ENCODE measurements around the gene TPCN2. TPM values are rescaled to one million over a fixed set of nuclear protein-coding genes. Genes with fewer than 3 reads are reported as not detected.

TPCN2 gene
- total and polyA plus RNA-seq, 9 of the 15 experiments (the other 6 are each of a cell fraction or from before 2014, with no cell fraction given), result 0.66 to 10.2 (median 4.6) TPM

DNA sequence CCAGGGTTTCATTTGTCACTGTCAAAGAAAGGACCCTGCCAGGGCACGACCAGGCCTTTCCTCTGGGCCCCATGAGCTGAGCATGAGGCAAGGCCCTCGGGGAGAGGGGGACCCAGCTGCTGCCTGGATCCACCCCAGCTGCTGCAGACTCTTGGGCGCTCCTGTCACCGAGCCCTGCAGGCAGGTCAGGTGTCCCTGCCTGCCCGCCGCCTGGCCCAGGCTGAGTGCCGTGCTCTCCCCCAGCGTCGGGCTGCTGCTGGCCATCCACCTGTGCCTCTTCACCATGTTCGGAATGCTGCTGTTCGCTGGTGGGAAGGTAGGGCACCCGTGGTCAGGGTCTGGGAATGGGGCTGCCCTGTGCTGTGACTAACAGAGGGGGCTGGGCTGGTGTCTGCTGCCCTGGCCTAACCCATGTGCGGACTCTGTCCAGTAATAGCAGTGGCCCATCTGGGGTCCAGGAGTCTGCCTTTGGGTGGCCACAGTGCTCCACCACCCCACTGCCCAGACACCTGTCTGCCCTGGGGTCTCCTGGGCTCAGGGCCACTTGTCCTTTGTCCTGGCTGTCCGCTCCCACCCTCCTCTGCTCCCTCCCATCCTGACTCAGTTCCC, 15.0 kb downstream of the TPCN2 start:
- 87% methylated on average over 11 of the region's 14 CpGs for WGBS (ENCODE audit: insufficient coverage, low coverage, missing lambda C conversion rate)
- ChIA-PET CTCF (ENCODE audit: low intra/inter-chr PET ratio) (no interaction called here), POLR2A (no interaction called here)
- intact Hi-C loops (cut with micrococcal nuclease), result no loop called here
- H3K4me1 ChIP-seq (replicated peaks in 1 of 2; ENCODE audit: control insufficient read depth in 2 of 2, insufficient read depth in 2 of 2, low read length in 2 of 2), result peaks cover 0 to 42% of the 10 kb centered on the region in 2 experiments; a peak in 2 of 5 replicates
- H3K27ac ChIP-seq (ENCODE audit: extremely low read depth, low read depth, low read length), result no peak overlapping the region
- no peaks in the 10 kb centered on the region for H3K79me2 ChIP-seq (ENCODE audit: control insufficient read depth, insufficient read depth, low read length)
- H2AFZ ChIP-seq (ENCODE audit: low read depth, low read length), result no peak overlapping the region
- H4K20me1 ChIP-seq (replicated peaks; ENCODE audit: control insufficient read depth, insufficient read depth, low read length), result 0 out of 2 replicates have a peak, but pooled peaks cover 8% of the 10 kb centered on the region
- H3K9me1 ChIP-seq (ENCODE audit: control insufficient read depth, insufficient read depth, low read length), result no peaks in the 10 kb centered on the region
- no peaks in the 10 kb centered on the region for H3K27me3 ChIP-seq (ENCODE audit: control insufficient read depth in 2 of 2, insufficient read depth in 2 of 2, low read length in 2 of 2)
- H3K4me3 ChIP-seq, result no peak overlapping the region
- H3K9ac ChIP-seq (ENCODE audit: insufficient read depth in 1 of 2, low read depth in 2 of 2, low read length in 2 of 2), result no peak overlapping the region
- FAIRE-seq, result no peak
- in situ Hi-C loops (cut with MboI), result no loop called here
- no peak for ATAC-seq
- H3K9me3 ChIP-seq (replicated peaks; ENCODE audit: control insufficient read depth, insufficient read depth, low read depth, low read length), result no peaks in the 10 kb centered on the region
- no TSS peak for BruUV-seq (replicated peaks)
- DNase-seq (ENCODE audit: extremely low read depth in 1 of 4, low spot score in 3 of 4), result no peak
- no peaks in the 10 kb centered on the region for H3K36me3 ChIP-seq (ENCODE audit: control insufficient read depth, insufficient read depth, low read length)
- no peak overlapping the region for H3K4me2 ChIP-seq (ENCODE audit: insufficient read depth, low read length)
- TF ChIP-seq FOXA1 (IDR thresholded peaks at IDR 0.05; ENCODE audit: borderline replicate concordance), result no peak
- TF ChIP-seq, protein P1, sequence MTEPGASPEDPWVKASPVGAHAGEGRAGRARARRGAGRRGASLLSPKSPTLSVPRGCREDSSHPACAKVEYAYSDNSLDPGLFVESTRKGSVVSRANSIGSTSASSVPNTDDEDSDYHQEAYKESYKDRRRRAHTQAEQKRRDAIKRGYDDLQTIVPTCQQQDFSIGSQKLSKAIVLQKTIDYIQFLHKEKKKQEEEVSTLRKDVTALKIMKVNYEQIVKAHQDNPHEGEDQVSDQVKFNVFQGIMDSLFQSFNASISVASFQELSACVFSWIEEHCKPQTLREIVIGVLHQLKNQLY (CRISPR knock-in tag; conservative IDR thresholded peaks at IDR 0.05), result no peak
- TF ChIP-seq SP2 (IDR thresholded peaks at IDR 0.05; ENCODE audit: extremely low read depth, low read depth, low read length, poor library complexity, severe bottlenecking), result no peak
- TF ChIP-seq ZNF717 (CRISPR knock-in tag; IDR thresholded peaks at IDR 0.05), result no peak
- TF ChIP-seq, protein P2, sequence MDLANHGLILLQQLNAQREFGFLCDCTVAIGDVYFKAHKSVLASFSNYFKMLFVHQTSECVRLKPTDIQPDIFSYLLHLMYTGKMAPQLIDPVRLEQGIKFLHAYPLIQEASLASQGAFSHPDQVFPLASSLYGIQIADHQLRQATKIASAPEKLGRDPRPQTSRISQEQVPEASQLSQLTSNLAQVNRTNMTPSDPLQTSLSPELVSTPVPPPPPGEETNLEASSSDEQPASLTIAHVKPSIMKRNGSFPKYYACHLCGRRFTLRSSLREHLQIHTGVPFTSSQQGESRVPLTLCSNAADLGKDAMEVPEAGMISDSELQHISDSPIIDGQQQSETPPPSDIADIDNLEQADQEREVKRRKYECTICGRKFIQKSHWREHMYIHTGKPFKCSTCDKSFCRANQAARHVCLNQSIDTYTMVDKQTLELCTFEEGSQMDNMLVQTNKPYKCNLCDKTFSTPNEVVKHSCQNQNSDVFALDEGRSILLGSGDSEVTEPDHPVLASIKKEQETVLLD (IDR thresholded peaks at IDR 0.05), result no peak
- TF ChIP-seq, protein P3, sequence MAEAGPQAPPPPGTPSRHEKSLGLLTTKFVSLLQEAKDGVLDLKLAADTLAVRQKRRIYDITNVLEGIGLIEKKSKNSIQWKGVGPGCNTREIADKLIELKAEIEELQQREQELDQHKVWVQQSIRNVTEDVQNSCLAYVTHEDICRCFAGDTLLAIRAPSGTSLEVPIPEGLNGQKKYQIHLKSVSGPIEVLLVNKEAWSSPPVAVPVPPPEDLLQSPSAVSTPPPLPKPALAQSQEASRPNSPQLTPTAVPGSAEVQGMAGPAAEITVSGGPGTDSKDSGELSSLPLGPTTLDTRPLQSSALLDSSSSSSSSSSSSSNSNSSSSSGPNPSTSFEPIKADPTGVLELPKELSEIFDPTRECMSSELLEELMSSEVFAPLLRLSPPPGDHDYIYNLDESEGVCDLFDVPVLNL (CRISPR knock-in tag; IDR thresholded peaks at IDR 0.05; ENCODE audit: low read depth), result no peak
- no peak for TF ChIP-seq MCM7 (IDR thresholded peaks at IDR 0.05)
- TF ChIP-seq, protein P4, sequence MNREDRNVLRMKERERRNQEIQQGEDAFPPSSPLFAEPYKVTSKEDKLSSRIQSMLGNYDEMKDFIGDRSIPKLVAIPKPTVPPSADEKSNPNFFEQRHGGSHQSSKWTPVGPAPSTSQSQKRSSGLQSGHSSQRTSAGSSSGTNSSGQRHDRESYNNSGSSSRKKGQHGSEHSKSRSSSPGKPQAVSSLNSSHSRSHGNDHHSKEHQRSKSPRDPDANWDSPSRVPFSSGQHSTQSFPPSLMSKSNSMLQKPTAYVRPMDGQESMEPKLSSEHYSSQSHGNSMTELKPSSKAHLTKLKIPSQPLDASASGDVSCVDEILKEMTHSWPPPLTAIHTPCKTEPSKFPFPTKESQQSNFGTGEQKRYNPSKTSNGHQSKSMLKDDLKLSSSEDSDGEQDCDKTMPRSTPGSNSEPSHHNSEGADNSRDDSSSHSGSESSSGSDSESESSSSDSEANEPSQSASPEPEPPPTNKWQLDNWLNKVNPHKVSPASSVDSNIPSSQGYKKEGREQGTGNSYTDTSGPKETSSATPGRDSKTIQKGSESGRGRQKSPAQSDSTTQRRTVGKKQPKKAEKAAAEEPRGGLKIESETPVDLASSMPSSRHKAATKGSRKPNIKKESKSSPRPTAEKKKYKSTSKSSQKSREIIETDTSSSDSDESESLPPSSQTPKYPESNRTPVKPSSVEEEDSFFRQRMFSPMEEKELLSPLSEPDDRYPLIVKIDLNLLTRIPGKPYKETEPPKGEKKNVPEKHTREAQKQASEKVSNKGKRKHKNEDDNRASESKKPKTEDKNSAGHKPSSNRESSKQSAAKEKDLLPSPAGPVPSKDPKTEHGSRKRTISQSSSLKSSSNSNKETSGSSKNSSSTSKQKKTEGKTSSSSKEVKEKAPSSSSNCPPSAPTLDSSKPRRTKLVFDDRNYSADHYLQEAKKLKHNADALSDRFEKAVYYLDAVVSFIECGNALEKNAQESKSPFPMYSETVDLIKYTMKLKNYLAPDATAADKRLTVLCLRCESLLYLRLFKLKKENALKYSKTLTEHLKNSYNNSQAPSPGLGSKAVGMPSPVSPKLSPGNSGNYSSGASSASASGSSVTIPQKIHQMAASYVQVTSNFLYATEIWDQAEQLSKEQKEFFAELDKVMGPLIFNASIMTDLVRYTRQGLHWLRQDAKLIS (CRISPR knock-in tag; IDR thresholded peaks at IDR 0.05), result no peak
- TF ChIP-seq HNRNPK (IDR thresholded peaks at IDR 0.05; ENCODE audit: low read depth, low read length, poor library complexity, severe bottlenecking), result no peak
- TF ChIP-seq, protein P5, sequence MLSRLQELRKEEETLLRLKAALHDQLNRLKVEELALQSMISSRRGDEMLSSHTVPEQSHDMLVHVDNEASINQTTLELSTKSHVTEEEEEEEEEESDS (CRISPR knock-in tag; IDR thresholded peaks at IDR 0.05), result no peak
- no peak for TF ChIP-seq TAL1 (IDR thresholded peaks at IDR 0.05)

All from K562 (cell line).